Activated T-cell treated with anti-CD3 and anti-CD28 coated beads, Interleukin-2, amount 50 U/mL, for 4 hours (primary cell): ENCODE data around the gene INSYN2A. TPM values are rescaled to one million over a fixed set of nuclear protein-coding genes. Genes with fewer than 3 reads are reported as not detected.

ENCODE experiments used
- ATAC-seq, 2 donors: fragments of 200-7000 bp; cut with Tn5 transposase; one replicate each; pipeline ENCODE4 v1.10.0; 2021
- DNase-seq: peaks from one replicate; pipeline ENCODE4 v3.0.0-alpha.2; 2020
- H3K27me3 Mint-ChIP-seq: one replicate; pipeline ENCODE4 v1.8.0; 2021; ENCODE audit warnings: low read depth, mixed read lengths
- H3K36me3 Mint-ChIP-seq: one replicate; pipeline ENCODE4 v1.8.0; 2022; ENCODE audit warnings: mixed read lengths; ENCODE audit not compliant: insufficient read depth
- H3K4me1 Mint-ChIP-seq: one replicate; pipeline ENCODE4 v1.8.0; 2021; ENCODE audit warnings: low read depth, mixed read lengths
- H3K4me3 Mint-ChIP-seq: one replicate; pipeline ENCODE4 v1.8.0; 2021; ENCODE audit warnings: mild to moderate bottlenecking, moderate library complexity, mixed read lengths
- H3K9me3 Mint-ChIP-seq: one replicate; pipeline ENCODE4 v1.8.0; 2021; ENCODE audit warnings: mixed read lengths
- total RNA-seq, 3 donors: library from RNA; stranded (reverse); gene quantifications; one replicate each; pipeline ENCODE4 v1.2.1, GENCODE V29; 2021

INSYN2A gene
- total RNA-seq, 3 donors from 2014 or later, result not detected

DNA sequence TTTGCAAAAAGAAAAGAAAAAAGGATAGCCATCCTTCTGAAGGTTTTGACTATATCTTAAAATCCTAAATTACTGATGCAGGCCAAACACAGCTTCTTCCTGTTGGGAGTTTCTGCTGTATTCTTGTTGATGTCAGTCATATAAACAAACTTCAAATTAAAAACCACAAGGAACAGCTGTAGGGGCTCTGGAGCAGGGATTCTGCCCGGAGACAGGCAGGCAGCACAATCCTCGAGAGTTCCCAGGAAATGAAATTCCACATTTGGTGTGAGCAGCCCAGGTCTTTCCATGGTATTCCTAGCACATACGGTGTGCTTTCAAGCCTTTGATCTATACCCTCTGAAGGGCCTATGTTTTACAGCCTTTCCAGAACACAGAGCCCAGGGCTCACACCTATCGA lies 43.2 kb downstream of the INSYN2A start:
- DNase-seq (no peak), ATAC-seq (no peak)
- Mint-ChIP-seq H3K36me3 (no peaks in the 10 kb centered on the region), H3K4me1 (no peaks in the 10 kb centered on the region), H3K4me3 (no peak overlapping the region), H3K27me3 (no peaks in the 10 kb centered on the region), H3K9me3 (no peaks in the 10 kb centered on the region)

DNA sequence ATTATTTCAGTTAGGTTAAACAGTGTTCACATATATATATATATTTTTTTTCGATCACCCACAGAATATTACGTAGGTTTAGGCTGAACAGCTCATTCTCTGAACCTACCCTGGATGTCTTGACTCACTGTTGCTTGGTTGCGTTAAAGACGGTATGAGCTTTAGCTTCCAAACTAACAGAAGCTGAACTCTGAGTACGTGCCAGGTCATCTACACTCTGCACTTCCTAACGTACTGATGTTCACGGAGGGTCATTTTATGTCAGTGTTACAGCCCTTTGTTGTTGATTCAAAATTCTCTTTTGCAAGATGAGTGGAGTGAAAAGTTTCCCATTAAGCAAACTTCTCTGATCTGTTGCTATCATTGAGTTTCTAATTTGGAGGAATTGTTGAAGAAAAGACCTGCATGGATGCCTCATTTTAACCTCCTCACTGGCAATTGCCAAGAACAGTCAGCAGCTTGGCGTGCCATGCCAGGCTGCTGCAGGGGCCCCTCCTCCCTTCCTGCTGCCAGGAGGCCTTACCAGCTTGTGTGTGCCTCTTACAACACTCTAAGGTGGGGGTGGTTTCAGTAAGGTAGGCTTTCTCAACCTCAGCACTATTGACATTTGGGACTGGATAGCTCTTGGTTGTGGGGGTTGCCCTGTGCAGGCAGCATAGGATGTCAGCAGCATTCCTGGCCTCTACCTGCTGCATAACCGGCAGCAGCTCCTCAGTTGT lies 44.3 kb downstream of the INSYN2A start:
- Mint-ChIP-seq H3K4me1 (no peaks in the 10 kb centered on the region), H3K36me3 (no peaks in the 10 kb centered on the region), H3K9me3 (no peaks in the 10 kb centered on the region), H3K4me3 (no peak overlapping the region), H3K27me3 (no peaks in the 10 kb centered on the region)
- DNase-seq, result no peak
- ATAC-seq, result no peak

DNA sequence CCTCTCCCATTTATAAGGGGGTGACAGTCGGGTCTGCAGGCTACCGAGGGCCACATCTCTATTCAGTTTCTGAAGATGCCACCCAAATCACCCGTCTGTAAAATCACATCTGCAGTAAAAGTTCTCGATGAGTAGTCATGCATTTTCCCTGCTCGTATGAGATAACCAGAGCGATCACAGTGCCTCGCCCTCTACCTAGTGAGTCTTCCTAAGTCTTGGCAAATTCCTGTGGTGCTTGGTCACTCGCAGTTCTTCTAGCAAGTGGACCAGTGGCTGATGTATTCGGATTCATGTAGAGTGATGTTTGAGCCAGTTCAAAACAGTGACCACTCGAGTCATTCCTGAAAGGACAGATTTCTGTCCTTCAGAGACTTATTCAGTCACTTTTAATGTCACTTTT lies 44.9 kb downstream of the INSYN2A start:
- Mint-ChIP-seq H3K36me3 (no peaks in the 10 kb centered on the region), H3K9me3 (no peaks in the 10 kb centered on the region), H3K27me3 (no peaks in the 10 kb centered on the region), H3K4me1 (no peaks in the 10 kb centered on the region), H3K4me3 (no peak overlapping the region)
- no peak for ATAC-seq
- no peak for DNase-seq

DNA sequence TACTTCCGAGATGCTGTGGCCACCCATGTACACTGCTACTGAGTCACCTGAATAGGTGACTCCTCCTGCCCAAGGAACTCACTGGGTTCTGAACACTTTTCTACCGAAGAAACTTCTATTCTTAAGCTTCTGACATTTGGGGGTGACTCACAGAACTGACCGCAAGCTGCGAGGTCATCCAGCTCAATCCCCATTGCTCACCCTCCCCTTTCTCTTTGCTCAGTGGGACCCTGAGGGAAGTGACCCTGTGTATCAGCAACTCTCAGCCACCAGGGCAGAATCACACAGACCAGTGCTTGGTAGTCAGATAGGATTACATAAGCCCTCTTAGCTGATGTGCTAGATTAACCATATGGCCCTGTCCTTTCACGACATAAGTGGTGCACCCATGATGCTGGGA lies 46.3 kb downstream of the INSYN2A start:
- H3K4me1 Mint-ChIP-seq, result no peaks in the 10 kb centered on the region
- no peaks in the 10 kb centered on the region for H3K27me3 Mint-ChIP-seq
- DNase-seq, result no peak
- H3K36me3 Mint-ChIP-seq, result no peaks in the 10 kb centered on the region
- no peak for ATAC-seq
- no peaks in the 10 kb centered on the region for H3K9me3 Mint-ChIP-seq
- no peak overlapping the region for H3K4me3 Mint-ChIP-seq

DNA sequence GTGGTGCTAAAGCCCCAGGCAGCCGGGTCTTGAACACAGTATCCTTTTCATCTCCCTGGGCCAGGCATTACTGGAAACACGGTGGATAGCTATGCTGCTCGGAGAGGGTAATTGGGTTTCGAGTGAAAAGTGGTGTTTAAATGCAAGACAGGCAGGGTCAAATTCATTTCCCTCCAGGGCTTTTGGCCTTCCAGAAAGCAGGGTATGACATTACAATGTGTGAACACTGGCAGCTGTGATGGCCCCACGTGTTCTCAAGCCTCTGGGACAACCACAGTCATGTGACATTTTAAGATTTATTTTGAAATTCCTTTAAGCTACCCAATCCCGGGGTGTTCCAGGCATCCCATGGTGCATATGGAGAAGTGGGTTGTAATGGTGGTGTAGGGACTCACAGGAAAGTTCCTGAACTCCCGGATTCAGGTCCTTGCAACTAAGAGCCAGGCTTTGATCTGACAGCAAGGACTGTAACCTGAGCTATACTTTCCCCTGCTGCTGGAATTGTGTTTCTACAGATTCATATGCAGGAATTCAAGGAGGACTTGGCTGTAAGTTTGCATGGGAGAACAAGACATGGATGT lies 46.8 kb downstream of the INSYN2A start:
- no peaks in the 10 kb centered on the region for H3K36me3 Mint-ChIP-seq
- H3K4me1 Mint-ChIP-seq, result no peaks in the 10 kb centered on the region
- no peaks in the 10 kb centered on the region for H3K27me3 Mint-ChIP-seq
- ATAC-seq, result no peak
- DNase-seq, result no peak
- no peaks in the 10 kb centered on the region for H3K9me3 Mint-ChIP-seq
- H3K4me3 Mint-ChIP-seq, result no peak overlapping the region

DNA sequence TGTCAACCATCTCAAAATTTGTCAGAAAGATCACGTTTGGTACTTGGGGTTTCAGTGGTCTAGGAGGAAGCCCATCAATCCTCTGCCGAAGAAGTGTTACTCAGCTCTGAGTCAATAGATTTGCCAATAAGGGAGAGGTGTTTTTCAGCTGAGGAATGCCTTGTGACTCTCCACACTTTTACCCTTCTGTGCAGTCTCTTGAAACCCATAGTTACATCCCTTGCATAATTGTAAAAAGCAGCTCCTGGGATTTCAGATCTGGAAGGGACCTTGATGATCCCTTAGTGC lies 47.5 kb downstream of the INSYN2A start:
- ATAC-seq (peak in 1 of 2 donors; percentile 35), DNase-seq (no peak)
- Mint-ChIP-seq H3K4me3 (no peak overlapping the region), H3K27me3 (no peaks in the 10 kb centered on the region), H3K36me3 (no peaks in the 10 kb centered on the region), H3K4me1 (no peaks in the 10 kb centered on the region), H3K9me3 (no peaks in the 10 kb centered on the region)

DNA sequence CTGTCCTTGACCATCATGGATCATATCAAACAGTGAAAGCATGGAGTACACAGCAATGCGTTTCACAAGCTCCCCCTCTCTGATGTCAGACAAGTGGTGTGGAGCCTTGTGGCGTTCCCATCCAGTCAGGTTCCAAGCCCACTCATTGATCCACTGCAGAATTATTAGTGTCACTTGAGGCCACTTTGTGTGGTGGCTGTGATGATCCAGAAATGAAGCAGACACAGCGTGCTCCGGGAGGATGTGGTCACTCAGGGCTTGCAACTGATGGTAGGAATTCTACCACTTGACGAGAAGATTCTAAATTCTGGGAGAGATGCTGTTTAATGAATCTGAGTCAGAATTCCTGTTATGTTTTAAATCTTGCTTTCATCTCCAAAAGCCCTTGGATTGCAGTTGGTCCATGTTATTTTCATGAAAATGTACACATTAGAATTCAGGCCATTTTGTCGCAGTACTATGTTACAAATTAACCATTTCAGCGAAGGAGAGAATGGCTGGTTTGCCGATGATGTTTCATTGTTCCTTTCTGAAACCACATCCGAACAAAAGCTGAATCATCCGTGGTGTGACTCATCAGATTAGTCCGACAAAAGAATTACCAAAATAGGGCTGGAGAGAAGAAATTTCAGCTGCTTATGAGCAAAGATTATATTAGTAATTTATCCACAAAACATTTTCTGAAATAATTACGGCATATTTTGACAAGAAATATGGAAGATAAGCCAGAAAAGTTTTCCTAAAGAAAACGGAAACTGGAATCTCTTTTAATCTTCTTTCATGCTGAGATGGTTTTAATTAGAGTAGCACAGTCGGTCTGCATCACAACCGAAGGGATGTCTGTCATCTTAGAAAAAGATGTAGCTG lies 48.1 kb downstream of the INSYN2A start:
- Mint-ChIP-seq H3K9me3 (no peaks in the 10 kb centered on the region), H3K36me3 (no peaks in the 10 kb centered on the region), H3K27me3 (no peaks in the 10 kb centered on the region), H3K4me3 (no peak overlapping the region), H3K4me1 (no peaks in the 10 kb centered on the region)
- ATAC-seq (no peak), DNase-seq (no peak)

DNA sequence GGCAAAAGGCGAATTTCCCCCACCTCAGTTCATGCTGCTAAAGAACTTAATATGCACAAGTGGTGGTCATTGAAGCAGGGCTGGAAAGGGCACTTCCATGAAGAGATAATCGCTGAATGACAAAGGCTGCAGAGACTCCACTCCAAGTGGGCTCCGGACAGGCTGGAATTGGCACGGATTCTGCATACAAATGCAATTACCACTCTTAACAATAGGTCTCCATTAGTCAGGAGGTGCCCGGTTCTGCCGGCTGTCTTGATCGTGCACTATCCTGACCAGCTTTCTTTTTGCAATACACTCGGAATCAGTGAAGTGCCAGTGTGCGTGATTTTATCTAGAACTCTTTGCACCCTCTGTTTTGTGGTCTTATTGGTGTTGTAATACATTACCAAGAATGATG lies 49.7 kb downstream of the INSYN2A start:
- Mint-ChIP-seq H3K27me3 (no peaks in the 10 kb centered on the region), H3K9me3 (no peaks in the 10 kb centered on the region), H3K4me1 (no peaks in the 10 kb centered on the region), H3K4me3 (no peak overlapping the region), H3K36me3 (no peaks in the 10 kb centered on the region)
- no peak for DNase-seq
- no peak for ATAC-seq
